Prostate gland (tissue), 2 donors: ENCODE measurements around the gene ARHGEF28. TPM values are rescaled to one million over a fixed set of nuclear protein-coding genes. Genes with fewer than 3 reads are reported as not detected.

ENCODE experiments used
- DNase-seq: peaks from one replicate; pipeline ENCODE4 v3.0.0-alpha.2; 2019; ENCODE audit warnings: low spot score
- H3K27ac ChIP-seq, 2 donors: fragments of 200-600 bp; sonication (generic); 2 replicates each; pipeline ENCODE4 v1.5.1; 2017 to 2019
- H3K27me3 ChIP-seq: fragments of 200-600 bp; sonication (generic); replicated peaks from 2 replicates; pipeline ENCODE4 v1.5.1; 2019; ENCODE audit not compliant: insufficient read depth
- H3K36me3 ChIP-seq, 2 donors: fragments of 200-600 bp; sonication (generic); 1 replicate in 1 of 2; 2 replicates in 1 of 2; pipeline versions ENCODE4 v1.5.1 to v1.8.1; 2017 to 2019
- H3K4me1 ChIP-seq: fragments of 200-600 bp; sonication (generic); replicated peaks from 2 replicates; pipeline ENCODE4 v1.5.1; 2019
- H3K4me3 ChIP-seq, 2 donors: fragments of 200-600 bp; sonication (generic); 2 replicates each; pipeline ENCODE4 v1.5.1; 2017 to 2019
- H3K9me3 ChIP-seq: fragments of 200-600 bp; sonication (generic); 2 replicates; pipeline ENCODE4 v1.5.1; 2017
- CTCF ChIP-seq, 4 experiments: fragments of 200-600 bp in 2 of 4; fragments of 450-650 bp in 2 of 4; sonication (generic) in 2 of 4; IDR thresholded peaks; 1 replicate in 3 of 4; 2 replicates in 1 of 4; pipeline ENCODE4 v1.5.1; 2016 to 2019; ENCODE audit warnings: antibody characterized with exemption in 4 of 4, mild to moderate bottlenecking in 2 of 4, moderate library complexity in 2 of 4
- POLR2A ChIP-seq: fragments of 450-650 bp; IDR thresholded peaks from one replicate; pipeline ENCODE4 v1.6.1; 2016; ENCODE audit warnings: antibody characterized with exemption, mild to moderate bottlenecking
- POLR2AphosphoS5 ChIP-seq: sonication (generic); formaldehyde crosslinking; IDR thresholded peaks from one replicate; pipeline ENCODE4 v1.6.1; 2017; ENCODE audit warnings: antibody characterized with exemption
- WGBS: methylation state at CpG from one replicate; pipeline ENCODE4 v1.1.5; 2018; 5-methylcytosine and 5-hydroxymethylcytosine counted together
- intact Hi-C: fragments of 100-400 bp; cut with DNase I; formaldehyde crosslinking; loops from one replicate; pipeline ENCODE4 v1.14.2; 2022
- total RNA-seq, 2 donors: library from RNA; depleted of rRNA; stranded (reverse); fragments of >200 nt; gene quantifications; one replicate each; pipeline ENCODE4 v1.1.0, GENCODE V29; 2016

Gene ARHGEF28
- total RNA-seq, 2 donors from 2014 or later = 18.9 to 28.3 TPM

GRCh38 chr5:73722231-73722630 lies 96.2 kb downstream of the ARHGEF28 start:
- TF ChIP-seq CTCF (IDR thresholded peaks at IDR 0.05) (no peak), POLR2A (no peak), POLR2AphosphoS5 (no peak)
- intact Hi-C loops = no loop called here
- Histone ChIP-seq H3K36me3 (no peaks in the 10 kb centered on the region), H3K4me3 (no peak overlapping the region), H3K27ac (no peak overlapping the region), H3K27me3 (no peaks in the 10 kb centered on the region), H3K9me3 (no peaks in the 10 kb centered on the region), H3K4me1 (no peaks in the 10 kb centered on the region)
- 23% methylated on average over 1 of the region's 1 CpG for WGBS
- DNase-seq = no peak

- intact Hi-C loops = no loop called here
- no peak for DNase-seq
- no peaks in the 10 kb centered on the region for H3K27me3 ChIP-seq
- no peak overlapping the region for H3K4me3 ChIP-seq
- H3K27ac ChIP-seq = no peak overlapping the region
- no peaks in the 10 kb centered on the region for H3K36me3 ChIP-seq
- H3K4me1 ChIP-seq = no peaks in the 10 kb centered on the region
- TF ChIP-seq CTCF (IDR thresholded peaks at IDR 0.05) (no peak), POLR2AphosphoS5 (no peak), POLR2A (no peak)
- no peaks in the 10 kb centered on the region for H3K9me3 ChIP-seq
These were observed 100.1 kb downstream of the ARHGEF28 start for GRCh38 chr5:73726071-73726470.

- H3K36me3 ChIP-seq = no peaks in the 10 kb centered on the region
- no peak overlapping the region for H3K27ac ChIP-seq
- H3K27me3 ChIP-seq = no peaks in the 10 kb centered on the region
- TF ChIP-seq POLR2A (no peak), POLR2AphosphoS5 (no peak), CTCF (IDR thresholded peaks at IDR 0.05) (no peak)
- intact Hi-C loops = no loop called here
- 38% methylated on average over 5 of the region's 5 CpGs for WGBS
- no peak for DNase-seq
- no peak overlapping the region for H3K4me3 ChIP-seq
- H3K9me3 ChIP-seq = no peaks in the 10 kb centered on the region
- H3K4me1 ChIP-seq = no peaks in the 10 kb centered on the region
These were observed 100.7 kb downstream of the ARHGEF28 start for GRCh38 chr5:73726606-73727231.

- TF ChIP-seq CTCF (IDR thresholded peaks at IDR 0.05) (no peak), POLR2A (no peak), POLR2AphosphoS5 (no peak)
- WGBS = 91% methylated on average over 1 of the region's 1 CpG
- Histone ChIP-seq H3K27me3 (no peaks in the 10 kb centered on the region), H3K36me3 (no peaks in the 10 kb centered on the region), H3K9me3 (no peaks in the 10 kb centered on the region), H3K4me3 (no peak overlapping the region), H3K27ac (no peak overlapping the region), H3K4me1 (no peaks in the 10 kb centered on the region)
- intact Hi-C loops = no loop called here
- DNase-seq = no peak
These were observed 101.5 kb downstream of the ARHGEF28 start for GRCh38 chr5:73727470-73727869.

- H3K4me3 ChIP-seq = no peak overlapping the region
- TF ChIP-seq POLR2A = no peak
- no peak for TF ChIP-seq POLR2AphosphoS5
- no peak for TF ChIP-seq CTCF (IDR thresholded peaks at IDR 0.05)
- intact Hi-C loops = no loop called here
- H3K4me1 ChIP-seq = no peaks in the 10 kb centered on the region
- H3K27me3 ChIP-seq = no peaks in the 10 kb centered on the region
- no peaks in the 10 kb centered on the region for H3K36me3 ChIP-seq
- WGBS = 51% methylated on average over 7 of the region's 7 CpGs
- no peak overlapping the region for H3K27ac ChIP-seq
- no peaks in the 10 kb centered on the region for H3K9me3 ChIP-seq
- no peak for DNase-seq
These were observed 102.7 kb downstream of the ARHGEF28 start for GRCh38 chr5:73728493-73729273.
